ENCODE results near the gene RBM17. TPM values are rescaled to one million over a fixed set of nuclear protein-coding genes. Genes with fewer than 3 reads are reported as not detected.

The RBM17 gene
- total and polyA plus RNA-seq, 10 of the 15 experiments (the other 5 are each of a cell fraction or from before 2014, with no cell fraction given) = 28.4 to 181 (median 83.9) TPM

DNA sequence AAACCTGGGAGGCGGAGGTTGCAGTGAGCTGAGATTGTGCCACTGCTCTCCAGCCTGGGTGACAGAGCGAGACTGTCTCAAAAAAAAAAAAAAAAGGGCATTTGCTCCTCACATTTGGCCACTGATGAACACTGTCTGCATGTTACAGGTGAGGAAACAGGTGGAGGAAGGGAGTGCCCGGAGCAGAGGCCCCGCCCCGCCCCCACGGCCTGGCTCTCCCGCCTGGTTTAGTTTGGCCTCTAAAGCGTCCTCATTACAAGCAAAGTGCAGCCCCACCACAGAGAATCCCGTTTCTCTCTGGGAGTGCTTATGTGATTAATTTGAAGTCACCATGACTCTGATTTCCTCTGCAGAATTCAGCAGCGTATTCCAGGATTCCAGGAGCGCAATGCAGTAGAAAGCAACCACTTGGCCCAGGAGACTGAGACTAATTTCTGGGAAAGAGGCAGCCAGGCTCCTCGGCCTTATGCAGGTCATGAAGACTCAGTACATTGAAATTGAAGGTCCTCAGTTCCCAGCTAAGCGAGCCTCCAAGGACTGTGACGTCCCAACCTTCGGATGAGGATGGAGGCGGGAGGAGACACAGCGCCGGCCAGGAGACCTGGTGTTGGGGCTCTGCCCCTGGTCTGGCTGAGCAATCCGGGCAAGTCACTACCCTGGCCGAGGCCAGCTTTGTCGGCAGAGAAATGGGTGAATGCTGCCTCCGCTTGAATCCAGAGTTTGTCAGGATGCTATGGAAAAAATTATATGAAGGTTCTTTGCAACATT is 44.7 kb downstream of the RBM17 start:
- Histone ChIP-seq H4K20me1 (ENCODE audit: control insufficient read depth, insufficient read depth) (no peaks in the 10 kb centered on the region; the same call in 1 of the 2 replicates), H3K9me3 (replicated peaks; ENCODE audit: control insufficient read depth, insufficient read depth, low read length) (no peaks in the 10 kb centered on the region), H3K27me3 (replicated peaks in 1 of 2; ENCODE audit: control insufficient read depth in 2 of 2, insufficient read depth in 2 of 2, low read length in 1 of 2) (no peaks in the 10 kb centered on the region), H3K4me3 (no peak overlapping the region), H3K27ac (ENCODE audit: control insufficient read depth, insufficient read depth) (no peak overlapping the region), H3K79me2 (ENCODE audit: control insufficient read depth, insufficient read depth, low read length) (no peaks in the 10 kb centered on the region), H2AFZ (ENCODE audit: control insufficient read depth, low read depth, low read length) (no peak overlapping the region), H3K9ac (ENCODE audit: control insufficient read depth, insufficient read depth, low read length) (no peak overlapping the region), H3K4me2 (ENCODE audit: control insufficient read depth, insufficient read depth) (no peak overlapping the region), H3K4me1 (ENCODE audit: control insufficient read depth, insufficient read depth, low read length) (peaks cover 42% of the 10 kb centered on the region), H3K36me3 (ENCODE audit: control insufficient read depth in 2 of 2, insufficient read depth in 2 of 2, low read length in 1 of 2) (no peaks in the 10 kb centered on the region)
- BruUV-seq (replicated peaks) = no TSS peak
- CTCF ChIA-PET = interaction anchor here (0.8 to 2.0 kb wide), 4 partner anchors 14 to 268 kb away, joined by 4 to 15 read pairs (median 5); no protein-coding TSS in a partner anchor
- FAIRE-seq = no peak
- DNase-seq (ENCODE audit: low read depth, low spot score) = no peak
- RAD21 ChIA-PET (ENCODE audit: unreplicated experiment) = interaction anchor here (4.2 kb wide), 1 partner anchor 15 kb away, joined by 69 read pairs; no protein-coding TSS in a partner anchor
- no peak for ATAC-seq
- intact Hi-C loops (cut with micrococcal nuclease; ENCODE audit: unreplicated experiment) (no loop called here), in situ Hi-C loops (cut with MboI) (no loop called here)
- SMC1A ChIA-PET (ENCODE audit: uncharacterized antibody, unreplicated experiment) = interaction anchor here (0.6 to 5.3 kb wide), 2 partner anchors 17 to 1486 kb away, joined by 3 to 47 read pairs; no protein-coding TSS in a partner anchor
- TF ChIP-seq, protein P1, sequence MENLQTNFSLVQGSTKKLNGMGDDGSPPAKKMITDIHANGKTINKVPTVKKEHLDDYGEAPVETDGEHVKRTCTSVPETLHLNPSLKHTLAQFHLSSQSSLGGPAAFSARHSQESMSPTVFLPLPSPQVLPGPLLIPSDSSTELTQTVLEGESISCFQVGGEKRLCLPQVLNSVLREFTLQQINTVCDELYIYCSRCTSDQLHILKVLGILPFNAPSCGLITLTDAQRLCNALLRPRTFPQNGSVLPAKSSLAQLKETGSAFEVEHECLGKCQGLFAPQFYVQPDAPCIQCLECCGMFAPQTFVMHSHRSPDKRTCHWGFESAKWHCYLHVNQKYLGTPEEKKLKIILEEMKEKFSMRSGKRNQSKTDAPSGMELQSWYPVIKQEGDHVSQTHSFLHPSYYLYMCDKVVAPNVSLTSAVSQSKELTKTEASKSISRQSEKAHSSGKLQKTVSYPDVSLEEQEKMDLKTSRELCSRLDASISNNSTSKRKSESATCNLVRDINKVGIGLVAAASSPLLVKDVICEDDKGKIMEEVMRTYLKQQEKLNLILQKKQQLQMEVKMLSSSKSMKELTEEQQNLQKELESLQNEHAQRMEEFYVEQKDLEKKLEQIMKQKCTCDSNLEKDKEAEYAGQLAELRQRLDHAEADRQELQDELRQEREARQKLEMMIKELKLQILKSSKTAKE (IDR thresholded peaks at IDR 0.05; ENCODE audit: low read depth, poor library complexity, severe bottlenecking) = no peak
- TF ChIP-seq KDM1A (IDR thresholded peaks at IDR 0.05; ENCODE audit: borderline replicate concordance) = no peak
- no peak for TF ChIP-seq GATAD2B (conservative IDR thresholded peaks at IDR 0.05; ENCODE audit: low read depth)
- no peak for TF ChIP-seq ZBED1 (IDR thresholded peaks at IDR 0.05; ENCODE audit: borderline replicate concordance)
- no peak for TF ChIP-seq SRF (IDR thresholded peaks at IDR 0.05; ENCODE audit: low read depth in 2 of 2, low read length in 2 of 2)
- no peak for TF ChIP-seq ASH2L (IDR thresholded peaks at IDR 0.05; ENCODE audit: borderline replicate concordance, low read depth)
- no peak for TF ChIP-seq E2F4 (IDR thresholded peaks at IDR 0.05; ENCODE audit: low read depth, low read length)
- 79% methylated on average over 22 of the region's 22 CpGs for WGBS (ENCODE audit: insufficient coverage, insufficient replicate concordance, low lambda C conversion rate, missing lambda C conversion rate)
- POLR2A ChIA-PET = interaction anchor here (0.6 to 0.7 kb wide), 3 partner anchors 42 to 325 kb away, joined by 3 to 4 read pairs (median 3); no protein-coding TSS in a partner anchor
